GM21737 (cell line): Measurements from ENCODE around the gene CD58.

Experiments
- ATAC-seq: cut with Tn5 transposase; IDR thresholded peaks from one replicate; pipeline ENCODE4 v1.9.1; 2021; ENCODE audit warnings: mild to moderate bottlenecking, moderate library complexity; ENCODE audit not compliant: unreplicated experiment

Gene CD58

DNA sequence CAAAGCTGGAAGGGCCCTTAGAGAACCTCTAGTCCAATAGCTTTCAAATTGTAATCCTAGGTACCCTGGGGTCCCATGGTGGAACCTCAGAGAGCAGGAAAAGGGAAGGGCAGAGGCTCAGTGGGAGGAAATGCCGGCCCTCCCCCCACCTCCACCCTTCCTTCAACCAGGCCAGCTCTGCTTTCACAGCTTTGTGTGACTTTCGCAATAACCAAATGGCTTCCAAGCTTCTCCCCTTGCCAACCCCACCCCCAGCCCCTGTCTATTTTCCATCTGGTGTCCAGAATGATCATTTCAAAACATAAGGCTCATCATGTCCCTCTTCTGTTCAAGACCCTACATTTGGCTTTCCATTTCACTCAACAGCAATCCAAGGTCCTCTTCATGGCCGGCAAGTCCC is 74.4 kb downstream of the CD58 start:
- no peak for ATAC-seq

GRCh38 chr1:116495535-116495934 is 75.3 kb downstream of the CD58 start:
- ATAC-seq = no peak

- no peak for ATAC-seq
Measured at GRCh38 chr1:116494745-116495144, 76.1 kb downstream of the CD58 start.

DNA sequence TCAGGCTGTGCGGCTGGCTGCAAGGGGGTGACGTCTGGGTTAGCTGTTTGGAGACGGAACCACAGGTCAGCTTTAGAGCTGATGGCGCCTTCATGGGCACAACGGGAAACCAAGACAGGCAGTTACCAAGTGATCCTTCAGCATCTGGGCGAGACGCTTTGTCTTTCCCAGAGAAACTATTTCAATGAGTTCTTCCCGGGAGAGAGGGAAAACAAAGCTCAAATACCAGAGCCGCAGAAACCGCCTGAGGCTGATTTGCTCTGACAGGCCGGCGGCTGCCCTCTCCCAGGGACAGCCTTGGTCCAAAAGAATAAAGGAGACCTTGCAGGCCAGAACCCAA is 76.5 kb downstream of the CD58 start:
- ATAC-seq = no peak

- ATAC-seq = no peak
Measured at GRCh38 chr1:116493484-116494352, 77.1 kb downstream of the CD58 start.

- ATAC-seq = no peak
Measured at GRCh38 chr1:116493036-116493435, 77.8 kb downstream of the CD58 start.

GRCh38 chr1:116492358-116492811 is 78.4 kb downstream of the CD58 start:
- no peak for ATAC-seq

DNA sequence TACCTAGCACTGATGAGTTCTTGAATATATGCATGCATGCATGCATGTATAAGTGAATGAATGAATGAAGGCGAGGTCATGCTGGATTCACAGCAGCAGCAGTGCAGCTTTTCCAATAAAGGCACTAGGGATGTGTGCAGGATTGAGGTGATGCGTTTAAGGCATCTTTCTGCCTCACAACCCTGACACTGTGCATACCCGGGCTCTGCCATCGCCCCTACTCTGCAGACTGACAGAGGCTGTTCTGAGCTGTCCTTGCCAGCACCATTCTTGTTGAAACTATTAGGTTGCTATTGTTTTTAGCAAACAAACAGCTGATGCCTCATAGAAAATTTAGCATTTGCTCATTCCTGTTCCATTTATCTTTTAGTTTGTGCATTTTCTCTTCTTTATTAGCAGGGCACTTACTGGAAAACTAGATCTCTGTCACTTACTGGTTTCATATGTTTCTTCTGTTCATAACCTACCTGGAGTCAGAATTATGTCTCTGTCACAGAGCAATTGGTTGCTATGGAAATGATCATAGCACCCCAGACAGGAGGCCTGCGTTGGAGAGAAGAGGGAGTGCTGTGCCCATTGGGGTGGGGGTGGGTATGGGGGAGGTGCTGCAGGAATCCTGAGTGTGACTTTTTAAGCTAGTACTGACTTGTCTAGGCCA is 79.0 kb downstream of the CD58 start:
- no peak for ATAC-seq

DNA sequence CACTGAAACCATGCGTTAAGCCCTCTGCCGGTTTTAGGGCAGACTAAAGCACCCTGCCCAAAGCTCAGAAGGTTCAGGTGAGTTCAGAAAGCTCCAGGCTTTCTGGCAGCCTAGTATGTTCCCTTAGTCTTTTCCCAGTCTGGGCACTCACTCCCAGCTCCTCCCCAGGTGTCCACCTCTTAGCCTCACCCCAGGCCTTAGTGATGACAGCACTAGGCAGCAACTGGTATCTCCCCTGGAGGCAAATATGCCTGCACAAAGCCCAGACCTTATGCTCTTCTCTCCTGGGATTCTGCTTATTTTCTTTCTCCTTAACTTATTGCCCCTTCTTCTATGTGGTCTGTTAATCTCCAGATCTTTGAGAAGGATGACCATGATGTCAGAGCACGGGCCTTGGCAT is 80.2 kb downstream of the CD58 start:
- no peak for ATAC-seq

DNA sequence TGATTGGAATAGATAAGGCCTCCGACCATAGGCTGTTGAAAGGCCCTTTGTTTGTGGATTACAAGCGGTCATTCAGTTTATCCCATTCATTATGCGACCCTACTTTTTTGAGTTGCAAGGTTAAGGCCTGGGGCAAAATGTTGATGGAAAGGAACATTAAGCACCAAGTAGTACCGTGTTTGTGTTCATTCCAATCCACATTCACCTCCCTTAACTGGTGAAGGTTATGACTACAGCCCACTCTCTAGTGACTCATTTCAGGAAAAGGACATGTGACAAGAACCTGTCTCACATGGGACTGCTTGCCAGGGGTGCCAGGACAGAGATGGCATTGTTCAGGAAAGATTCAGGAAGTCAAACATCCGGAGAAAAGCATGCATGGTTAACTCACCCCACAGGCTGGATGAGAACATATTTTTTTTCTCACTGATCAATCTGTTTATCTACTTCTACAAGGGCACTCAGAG is 81.6 kb downstream of the CD58 start:
- no peak for ATAC-seq

DNA sequence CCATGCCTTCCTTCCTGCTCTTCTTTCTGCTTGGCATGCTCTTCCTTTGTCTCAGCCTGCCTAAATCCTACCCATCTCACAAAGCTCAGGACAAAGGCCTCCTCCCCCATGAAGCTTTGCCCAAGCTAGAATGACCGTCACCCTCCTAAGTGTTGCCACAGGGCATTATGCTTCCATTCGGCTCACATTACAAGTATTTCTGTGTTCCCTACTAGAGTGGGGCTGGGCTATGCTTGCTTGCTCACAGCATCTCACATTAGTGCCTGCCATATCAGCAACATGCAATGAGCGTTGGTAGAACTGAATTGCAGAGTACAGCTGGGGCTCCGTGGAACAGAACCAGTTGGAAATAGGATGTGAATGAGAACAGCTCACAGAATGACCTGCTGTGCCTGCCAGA is 82.8 kb downstream of the CD58 start:
- no peak for ATAC-seq

DNA sequence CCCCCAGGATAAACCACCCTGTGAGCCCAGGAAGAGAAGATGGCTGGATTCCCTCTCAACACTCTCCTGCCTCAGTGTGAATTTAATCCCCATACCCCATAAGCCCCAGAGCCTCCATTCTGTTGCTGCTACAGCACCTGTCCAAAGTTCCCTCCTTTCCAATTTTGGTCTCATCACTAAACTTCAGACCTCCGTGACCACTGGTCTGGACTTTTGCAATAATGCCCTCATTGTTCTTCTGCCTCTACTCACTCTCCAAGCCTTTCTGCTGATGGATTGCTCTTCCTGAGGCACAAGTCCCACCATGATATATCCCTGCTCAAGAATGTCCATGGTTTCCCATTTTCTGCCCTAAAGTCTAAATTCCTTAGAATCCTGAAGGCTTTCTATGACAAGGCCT is 83.2 kb downstream of the CD58 start:
- no peak for ATAC-seq

DNA sequence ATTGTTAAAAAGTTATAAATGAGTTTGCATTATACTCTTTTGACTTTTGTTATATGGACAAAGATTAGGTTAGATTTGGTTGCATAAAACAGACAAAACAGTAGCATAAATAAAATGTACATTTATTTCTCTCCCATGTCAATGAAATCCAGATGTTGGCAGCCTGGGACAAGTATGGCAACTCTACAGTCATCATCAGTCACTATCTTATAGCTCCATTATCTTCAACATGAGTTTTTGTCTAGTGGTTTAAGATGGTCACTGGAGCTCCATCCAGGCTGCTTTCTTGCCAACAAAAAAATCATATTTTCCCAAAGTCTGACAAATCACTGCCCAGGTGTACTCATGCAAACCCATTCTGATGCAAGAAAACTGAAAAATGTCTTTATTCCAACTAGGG is 83.8 kb downstream of the CD58 start:
- no peak for ATAC-seq

DNA sequence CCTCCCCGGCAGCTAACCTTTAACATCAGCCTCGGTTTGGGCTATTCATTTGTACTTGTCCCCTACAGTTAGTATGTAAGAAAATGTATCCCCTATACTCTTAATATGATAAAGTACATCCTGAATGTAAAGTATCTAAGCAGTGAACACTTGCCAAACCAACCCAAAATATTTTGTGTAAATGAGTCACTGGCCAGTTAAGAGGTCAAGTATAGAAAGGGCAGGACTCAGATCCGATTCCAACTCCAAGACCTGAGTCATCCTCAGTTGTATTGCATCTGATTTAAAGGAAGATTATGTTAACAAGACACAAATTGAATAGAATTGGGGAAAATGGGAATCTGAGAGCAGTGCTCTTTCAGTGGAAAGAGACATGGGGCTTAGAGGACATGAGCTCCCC is 84.4 kb downstream of the CD58 start:
- ATAC-seq = no peak

- no peak for ATAC-seq
Measured at GRCh38 chr1:116485976-116486375, 84.8 kb downstream of the CD58 start.

- ATAC-seq = peak; percentile 64
Measured at GRCh38 chr1:116485071-116485735, 85.6 kb downstream of the CD58 start.

DNA sequence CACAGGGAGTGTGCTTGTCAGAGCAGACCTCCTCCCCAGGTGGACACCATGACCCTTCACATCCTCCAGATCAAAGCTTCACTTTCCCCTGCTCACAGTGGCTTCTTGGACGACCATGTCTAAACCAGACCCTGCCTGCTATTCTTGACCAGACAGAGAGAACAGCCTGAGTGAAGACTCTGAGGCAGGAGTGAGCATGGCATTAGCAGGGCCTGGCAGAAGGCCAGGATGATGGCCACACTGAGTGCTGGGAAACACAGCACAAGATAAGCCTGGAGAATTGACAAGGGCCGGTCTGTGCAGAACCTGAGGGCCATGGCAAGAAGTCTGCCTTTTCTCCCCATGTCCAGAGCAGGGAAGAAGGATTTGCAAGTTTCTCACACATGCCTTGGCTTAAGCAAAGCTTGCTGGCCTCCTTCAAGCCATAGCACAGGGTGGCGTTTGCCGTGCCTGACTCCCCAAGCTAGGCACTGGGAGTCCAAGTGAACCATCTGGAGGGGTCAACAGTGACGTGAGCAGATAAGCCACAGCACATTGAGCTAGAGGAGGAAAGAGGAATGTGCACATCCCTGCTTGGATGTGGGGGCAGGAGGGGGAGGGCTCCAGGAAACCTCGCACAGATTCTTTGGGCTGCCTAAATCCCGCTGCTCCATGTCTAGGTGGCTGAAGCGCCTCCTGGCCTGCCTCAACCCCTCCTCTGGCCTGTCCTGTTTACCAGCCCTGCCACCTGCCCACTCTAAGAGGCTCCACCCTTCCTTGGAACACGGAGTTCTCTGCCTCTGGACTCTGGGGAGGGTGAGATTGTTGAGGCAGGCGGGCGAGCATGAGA is 87.1 kb downstream of the CD58 start:
- ATAC-seq = no peak

DNA sequence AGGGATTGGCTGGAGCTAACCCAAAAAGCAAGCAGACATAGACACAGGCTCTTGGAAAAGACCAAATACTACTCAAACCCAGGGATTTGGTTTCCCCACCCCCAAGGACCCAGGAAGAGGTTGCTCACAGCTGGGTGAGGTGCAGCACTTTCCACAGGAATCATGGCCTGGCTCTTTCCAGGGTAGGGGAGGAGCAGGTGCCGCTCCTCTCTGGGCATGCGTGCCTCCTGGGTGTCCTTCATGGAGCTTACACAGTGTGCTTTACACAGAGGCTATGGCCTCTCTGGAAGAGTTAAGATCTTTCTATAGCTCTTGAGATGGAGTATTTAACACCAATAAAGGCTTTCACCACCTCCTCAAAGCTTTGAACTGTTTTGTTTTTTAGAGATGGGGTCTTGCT is 88.3 kb downstream of the CD58 start:
- ATAC-seq = no peak

GRCh38 chr1:116481934-116482333 is 88.9 kb downstream of the CD58 start:
- no peak for ATAC-seq

GRCh38 chr1:116478621-116479020 is 92.2 kb downstream of the CD58 start:
- ATAC-seq = no peak

- no peak for ATAC-seq
Measured at GRCh38 chr1:116477429-116477828, 93.4 kb downstream of the CD58 start.
